HepG2 (cell line): ENCODE results near the gene NAA38. TPM values are rescaled to one million over a fixed set of nuclear protein-coding genes. Genes with fewer than 3 reads are reported as not detected.

Experiments
- AGO2 ChIP-seq: fragments of 200-400 bp; formaldehyde crosslinking; optimal IDR thresholded peaks from 2 replicates; pipeline ENCODE3; 2017; ENCODE audit warnings: mild to moderate bottlenecking, low read depth, low read length, moderate library complexity
- ELF4 ChIP-seq: sonication (generic); formaldehyde crosslinking; IDR thresholded peaks from 2 replicates; pipeline ENCODE4 v1.5.0; 2020; ENCODE audit warnings: missing genetic modification reagents, mild to moderate bottlenecking, moderate library complexity, borderline replicate concordance
- FLYWCH1 ChIP-seq: sonication (generic); formaldehyde crosslinking; IDR thresholded peaks from 2 replicates; pipeline ENCODE4 v1.8.1; 2023; ENCODE audit warnings: mild to moderate bottlenecking, missing genetic modification reagents
- FOXC1 ChIP-seq: sonication (generic); formaldehyde crosslinking; IDR thresholded peaks from 2 replicates; pipeline ENCODE4 v1.8.0; 2022; ENCODE audit warnings: mild to moderate bottlenecking, missing genetic modification reagents, borderline replicate concordance
- HDAC6 ChIP-seq: fragments of 200-600 bp; sonication (generic); IDR thresholded peaks from 2 replicates; pipeline ENCODE4 v1.7.0; 2017; ENCODE audit warnings: mild to moderate bottlenecking, antibody characterized with exemption, low read length, low read depth
- MEIS2 ChIP-seq: sonication (generic); formaldehyde crosslinking; IDR thresholded peaks from 2 replicates; pipeline ENCODE4 v1.9.0; 2021; ENCODE audit warnings: mild to moderate bottlenecking, missing genetic modification reagents
- MIXL1 ChIP-seq: IDR thresholded peaks from 2 replicates; pipeline ENCODE4 v1.6.1; 2016
- MXD3 ChIP-seq: IDR thresholded peaks from 2 replicates; pipeline ENCODE4 v1.6.1; 2016; ENCODE audit warnings: mild to moderate bottlenecking, missing biosample characterization, missing genetic modification reagents
- MXD4 ChIP-seq: IDR thresholded peaks from 2 replicates; pipeline ENCODE4 v1.6.1; 2016; ENCODE audit warnings: mild to moderate bottlenecking, missing biosample characterization, missing genetic modification reagents
- NR2C2 ChIP-seq: sonication (generic); formaldehyde crosslinking; IDR thresholded peaks from 2 replicates; pipeline ENCODE4 v1.4.0; 2020; ENCODE audit warnings: missing genetic modification reagents, mild to moderate bottlenecking, moderate library complexity, borderline replicate concordance
- NR2F2 ChIP-seq: IDR thresholded peaks from 2 replicates; pipeline ENCODE4 v1.6.1; 2012; ENCODE audit warnings: low read depth, inconsistent platforms, borderline replicate concordance
- PHB2 ChIP-seq: fragments of 450-650 bp; IDR thresholded peaks from 2 replicates; pipeline ENCODE4 v1.6.1; 2018; ENCODE audit not compliant: partially characterized antibody
- SNAPC2 ChIP-seq: sonication (generic); formaldehyde crosslinking; IDR thresholded peaks from 2 replicates; pipeline ENCODE4 v1.8.1; 2022; ENCODE audit warnings: mild to moderate bottlenecking, missing genetic modification reagents
- SP5 ChIP-seq: IDR thresholded peaks from 2 replicates; pipeline ENCODE4 v1.6.1; 2016; ENCODE audit warnings: low read depth, borderline replicate concordance
- SRF ChIP-seq: IDR thresholded peaks from 2 replicates; pipeline ENCODE4 v1.6.1; 2011; ENCODE audit warnings: mild to moderate bottlenecking, low read depth, low read length, moderate library complexity
- YEATS2 ChIP-seq: sonication (generic); formaldehyde crosslinking; IDR thresholded peaks from 2 replicates; pipeline ENCODE4 v1.4.0; 2020; ENCODE audit warnings: missing genetic modification reagents, borderline replicate concordance
- ZNF552 ChIP-seq: sonication (generic); formaldehyde crosslinking; IDR thresholded peaks from 2 replicates; pipeline ENCODE4 v1.9.0; 2022; ENCODE audit warnings: missing genetic modification reagents, mild to moderate bottlenecking, borderline replicate concordance
- ZNF747 ChIP-seq: sonication (generic); formaldehyde crosslinking; IDR thresholded peaks from 2 replicates; pipeline ENCODE4 v1.8.1; 2023; ENCODE audit warnings: missing genetic modification reagents, mild to moderate bottlenecking, borderline replicate concordance
- ZNF83 ChIP-seq: sonication (generic); formaldehyde crosslinking; IDR thresholded peaks from 2 replicates; pipeline ENCODE4 v1.4.0; 2020; ENCODE audit warnings: missing genetic modification reagents, mild to moderate bottlenecking, borderline replicate concordance
- ZSCAN12 ChIP-seq: sonication (generic); formaldehyde crosslinking; IDR thresholded peaks from 2 replicates; pipeline ENCODE4 v1.9.0; 2021; ENCODE audit warnings: mild to moderate bottlenecking, missing genetic modification reagents
- polyA plus RNA-seq, 8 experiments: library from polyadenylated mRNA; depleted of rRNA in 3 of 8; stranded (reverse) in 7 of 8; unstranded in 1 of 8; fragments of >200 nt; fragmentation: Illumina TruSeq in 4 of 8; extraction: Trizol in 4 of 8; gene quantifications; 2 replicates each; pipeline versions ENCODE4 v1.2.1 to v1.2.3, GENCODE V29; 2011 to 2016; ENCODE audit warnings: low read depth in 4 of 8, missing spikeins in 1 of 8, mixed read lengths in 1 of 8; ENCODE audit not compliant: insufficient read depth in 1 of 8
- total RNA-seq, 5 experiments: library from RNA; depleted of rRNA; stranded (reverse); fragments of >200 nt; fragmentation: Illumina TruSeq; extraction: Trizol; gene quantifications; 2 replicates each; pipeline ENCODE4 v1.2.3, GENCODE V29; 2016; ENCODE audit warnings: low read depth in 1 of 5
- TF ChIP-seq, protein P1 (sequence below): sonication (generic); formaldehyde crosslinking; IDR thresholded peaks from 2 replicates; pipeline ENCODE4 v1.4.0; 2020; ENCODE audit warnings: missing genetic modification reagents
- TF ChIP-seq, protein P2 (sequence below): sonication (generic); formaldehyde crosslinking; IDR thresholded peaks from 2 replicates; pipeline ENCODE4 v1.8.0; 2022; ENCODE audit warnings: mild to moderate bottlenecking, missing genetic modification reagents
- TF ChIP-seq, protein P3 (sequence below): sonication (generic); formaldehyde crosslinking; IDR thresholded peaks from 2 replicates; pipeline ENCODE4 v1.8.1; 2023; ENCODE audit warnings: mild to moderate bottlenecking, missing genetic modification reagents, borderline replicate concordance
- TF ChIP-seq, protein P4 (sequence below): sonication (generic); formaldehyde crosslinking; IDR thresholded peaks from 2 replicates; pipeline ENCODE4 v1.5.1; 2020; ENCODE audit warnings: missing genetic modification reagents, mild to moderate bottlenecking, borderline replicate concordance

Gene NAA38
- total and polyA plus RNA-seq, 2 of the 13 experiments (the other 11 are each of a cell fraction or from before 2014, with no cell fraction given), result 46.9 to 91.6 TPM

GRCh38 chr17:7834957-7835813 lies 22.2 kb downstream of the NAA38 start (continued):
- no peak; the same call in none of the 2 replicates for TF ChIP-seq MXD3 (CRISPR knock-in tag)
- TF ChIP-seq MIXL1, result 0 out of 2 replicates have a peak, but pooled peaks have one; percentile 36
- TF ChIP-seq MXD4 (CRISPR knock-in tag), result no peak; the same call in none of the 2 replicates
- no peak for TF ChIP-seq NR2C2 (CRISPR knock-in tag)
- TF ChIP-seq YEATS2 (CRISPR knock-in tag), result peak; percentile 19; the same call in 1 of the 2 replicates
- no peak; the same call in 1 of the 2 replicates for TF ChIP-seq MEIS2 (CRISPR knock-in tag)
- TF ChIP-seq, protein P1, sequence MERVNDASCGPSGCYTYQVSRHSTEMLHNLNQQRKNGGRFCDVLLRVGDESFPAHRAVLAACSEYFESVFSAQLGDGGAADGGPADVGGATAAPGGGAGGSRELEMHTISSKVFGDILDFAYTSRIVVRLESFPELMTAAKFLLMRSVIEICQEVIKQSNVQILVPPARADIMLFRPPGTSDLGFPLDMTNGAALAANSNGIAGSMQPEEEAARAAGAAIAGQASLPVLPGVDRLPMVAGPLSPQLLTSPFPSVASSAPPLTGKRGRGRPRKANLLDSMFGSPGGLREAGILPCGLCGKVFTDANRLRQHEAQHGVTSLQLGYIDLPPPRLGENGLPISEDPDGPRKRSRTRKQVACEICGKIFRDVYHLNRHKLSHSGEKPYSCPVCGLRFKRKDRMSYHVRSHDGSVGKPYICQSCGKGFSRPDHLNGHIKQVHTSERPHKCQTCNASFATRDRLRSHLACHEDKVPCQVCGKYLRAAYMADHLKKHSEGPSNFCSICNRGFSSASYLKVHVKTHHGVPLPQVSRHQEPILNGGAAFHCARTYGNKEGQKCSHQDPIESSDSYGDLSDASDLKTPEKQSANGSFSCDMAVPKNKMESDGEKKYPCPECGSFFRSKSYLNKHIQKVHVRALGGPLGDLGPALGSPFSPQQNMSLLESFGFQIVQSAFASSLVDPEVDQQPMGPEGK (CRISPR knock-in tag), result peak; percentile 67
- TF ChIP-seq, protein P2, sequence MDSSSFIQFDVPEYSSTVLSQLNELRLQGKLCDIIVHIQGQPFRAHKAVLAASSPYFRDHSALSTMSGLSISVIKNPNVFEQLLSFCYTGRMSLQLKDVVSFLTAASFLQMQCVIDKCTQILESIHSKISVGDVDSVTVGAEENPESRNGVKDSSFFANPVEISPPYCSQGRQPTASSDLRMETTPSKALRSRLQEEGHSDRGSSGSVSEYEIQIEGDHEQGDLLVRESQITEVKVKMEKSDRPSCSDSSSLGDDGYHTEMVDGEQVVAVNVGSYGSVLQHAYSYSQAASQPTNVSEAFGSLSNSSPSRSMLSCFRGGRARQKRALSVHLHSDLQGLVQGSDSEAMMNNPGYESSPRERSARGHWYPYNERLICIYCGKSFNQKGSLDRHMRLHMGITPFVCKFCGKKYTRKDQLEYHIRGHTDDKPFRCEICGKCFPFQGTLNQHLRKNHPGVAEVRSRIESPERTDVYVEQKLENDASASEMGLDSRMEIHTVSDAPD (CRISPR knock-in tag), result no peak
- TF ChIP-seq ZNF747 (CRISPR knock-in tag), result no peak; the same call in 1 of the 2 replicates
- TF ChIP-seq ZNF552 (CRISPR knock-in tag), result no peak
- no peak for TF ChIP-seq SNAPC2 (CRISPR knock-in tag)
- no peak for TF ChIP-seq AGO2
- no peak for TF ChIP-seq ZSCAN12 (CRISPR knock-in tag)
- no peak for TF ChIP-seq ELF4 (CRISPR knock-in tag)
- TF ChIP-seq, protein P3, sequence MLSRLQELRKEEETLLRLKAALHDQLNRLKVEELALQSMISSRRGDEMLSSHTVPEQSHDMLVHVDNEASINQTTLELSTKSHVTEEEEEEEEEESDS (CRISPR knock-in tag), result no peak
- no peak for TF ChIP-seq FLYWCH1 (CRISPR knock-in tag)
- TF ChIP-seq, protein P4, sequence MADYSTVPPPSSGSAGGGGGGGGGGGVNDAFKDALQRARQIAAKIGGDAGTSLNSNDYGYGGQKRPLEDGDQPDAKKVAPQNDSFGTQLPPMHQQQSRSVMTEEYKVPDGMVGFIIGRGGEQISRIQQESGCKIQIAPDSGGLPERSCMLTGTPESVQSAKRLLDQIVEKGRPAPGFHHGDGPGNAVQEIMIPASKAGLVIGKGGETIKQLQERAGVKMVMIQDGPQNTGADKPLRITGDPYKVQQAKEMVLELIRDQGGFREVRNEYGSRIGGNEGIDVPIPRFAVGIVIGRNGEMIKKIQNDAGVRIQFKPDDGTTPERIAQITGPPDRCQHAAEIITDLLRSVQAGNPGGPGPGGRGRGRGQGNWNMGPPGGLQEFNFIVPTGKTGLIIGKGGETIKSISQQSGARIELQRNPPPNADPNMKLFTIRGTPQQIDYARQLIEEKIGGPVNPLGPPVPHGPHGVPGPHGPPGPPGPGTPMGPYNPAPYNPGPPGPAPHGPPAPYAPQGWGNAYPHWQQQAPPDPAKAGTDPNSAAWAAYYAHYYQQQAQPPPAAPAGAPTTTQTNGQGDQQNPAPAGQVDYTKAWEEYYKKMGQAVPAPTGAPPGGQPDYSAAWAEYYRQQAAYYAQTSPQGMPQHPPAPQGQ, result no peak
- TF ChIP-seq FOXC1 (CRISPR knock-in tag), result peak; percentile 22; the same call in 1 of the 2 replicates
- TF ChIP-seq PHB2, result no peak
- TF ChIP-seq NR2F2, result 0 out of 2 replicates have a peak, but pooled peaks have one; percentile 6
- no peak for TF ChIP-seq HDAC6
- no peak for TF ChIP-seq SRF
- peak; percentile 64; the same call in 1 of the 2 replicates for TF ChIP-seq SP5 (CRISPR knock-in tag)
- TF ChIP-seq ZNF83 (CRISPR knock-in tag), result no peak; the same call in 1 of the 2 replicates
